Measurements from ENCODE around the gene PPP1R10.

Gene PPP1R10

DNA sequence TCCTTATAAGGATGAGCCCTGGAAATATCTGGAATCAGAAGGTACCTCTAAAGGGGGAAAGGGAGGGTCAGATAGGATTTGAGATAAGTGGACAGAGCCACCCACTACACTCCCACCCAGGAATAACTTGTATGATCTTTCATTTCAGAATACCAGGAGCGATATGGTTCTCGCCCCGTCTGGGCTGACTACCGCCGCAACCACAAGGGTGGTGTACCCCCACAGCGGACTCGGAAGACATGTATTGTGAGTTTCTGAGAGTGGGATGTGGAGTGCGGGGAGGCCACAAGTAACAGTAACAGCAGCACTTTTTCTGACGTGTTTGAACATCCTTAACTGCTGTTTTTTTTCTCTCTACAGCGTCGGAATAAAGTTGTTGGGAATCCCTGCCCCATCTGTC, 2.5 kb upstream of the PPP1R10 start:
- DNase-seq (ENCODE audit: low spot score) = no peak

DNA sequence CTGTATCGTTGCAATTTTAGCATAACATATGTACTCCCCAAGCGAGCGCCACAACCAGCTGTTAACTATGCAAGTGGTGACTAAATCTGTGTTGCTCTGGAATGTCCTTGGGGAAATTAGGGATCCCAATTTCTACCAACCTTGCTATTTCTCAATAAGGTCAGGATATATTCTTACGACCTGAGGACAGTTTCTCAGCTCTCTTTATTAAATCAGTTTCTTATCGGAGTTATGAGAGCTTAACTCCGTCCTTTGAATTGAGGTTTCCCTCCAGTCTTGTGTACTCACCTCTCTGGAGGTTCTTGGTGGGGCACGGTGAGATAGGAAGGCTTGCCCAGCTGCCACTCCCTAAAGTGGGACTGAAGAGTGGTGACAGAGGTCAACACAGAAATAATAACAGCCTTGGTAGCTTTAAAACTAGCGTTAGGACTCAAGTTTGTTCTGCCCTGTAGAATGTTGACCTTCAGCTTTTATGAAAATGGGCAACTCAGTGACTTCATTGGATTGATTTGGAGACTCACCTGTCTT, 1.3 kb upstream of the PPP1R10 start:
- DNase-seq (ENCODE audit: low spot score) = no peak

DNA sequence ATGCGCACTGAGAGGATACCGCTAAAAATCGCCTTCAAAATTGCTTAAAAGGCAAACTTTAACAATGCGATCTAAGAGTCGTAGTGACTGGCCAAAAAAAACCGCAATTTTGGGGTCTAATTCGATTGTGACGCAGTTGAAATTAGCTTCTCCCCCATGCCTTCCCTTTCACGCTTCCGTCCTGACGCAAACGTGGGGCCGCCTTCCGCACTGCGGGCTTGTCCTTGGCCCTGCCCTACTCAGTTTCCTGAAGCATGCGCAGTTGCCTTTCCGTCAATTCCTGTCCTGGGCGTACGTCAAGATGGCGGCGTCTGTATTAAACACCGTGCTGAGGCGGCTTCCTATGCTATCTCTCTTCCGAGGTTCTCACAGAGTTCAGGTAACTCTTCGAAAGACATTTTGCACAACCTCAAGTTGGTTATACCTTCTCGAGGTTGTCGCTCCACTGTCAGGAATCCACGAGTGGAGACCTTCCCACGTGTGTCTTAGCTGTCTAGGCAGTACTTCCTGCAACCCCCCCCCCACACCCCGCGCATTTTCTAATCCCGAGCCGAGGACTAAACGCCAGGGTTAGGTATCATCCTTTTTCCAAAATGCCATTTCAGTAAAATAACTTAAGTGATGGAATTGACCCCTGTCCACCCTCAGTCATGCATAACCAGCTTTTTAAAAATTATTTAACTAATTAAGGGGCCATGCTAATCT, 674 bp upstream of the PPP1R10 start, which contains the start of gene MRPS18B:
TSS of gene MRPS18B (plus strand) at position 276 of the 705 bp plus-strand sequence. CDS start at position 302, 26 bp downstream.
- peak; percentile 99 for DNase-seq (ENCODE audit: low spot score)

DNA sequence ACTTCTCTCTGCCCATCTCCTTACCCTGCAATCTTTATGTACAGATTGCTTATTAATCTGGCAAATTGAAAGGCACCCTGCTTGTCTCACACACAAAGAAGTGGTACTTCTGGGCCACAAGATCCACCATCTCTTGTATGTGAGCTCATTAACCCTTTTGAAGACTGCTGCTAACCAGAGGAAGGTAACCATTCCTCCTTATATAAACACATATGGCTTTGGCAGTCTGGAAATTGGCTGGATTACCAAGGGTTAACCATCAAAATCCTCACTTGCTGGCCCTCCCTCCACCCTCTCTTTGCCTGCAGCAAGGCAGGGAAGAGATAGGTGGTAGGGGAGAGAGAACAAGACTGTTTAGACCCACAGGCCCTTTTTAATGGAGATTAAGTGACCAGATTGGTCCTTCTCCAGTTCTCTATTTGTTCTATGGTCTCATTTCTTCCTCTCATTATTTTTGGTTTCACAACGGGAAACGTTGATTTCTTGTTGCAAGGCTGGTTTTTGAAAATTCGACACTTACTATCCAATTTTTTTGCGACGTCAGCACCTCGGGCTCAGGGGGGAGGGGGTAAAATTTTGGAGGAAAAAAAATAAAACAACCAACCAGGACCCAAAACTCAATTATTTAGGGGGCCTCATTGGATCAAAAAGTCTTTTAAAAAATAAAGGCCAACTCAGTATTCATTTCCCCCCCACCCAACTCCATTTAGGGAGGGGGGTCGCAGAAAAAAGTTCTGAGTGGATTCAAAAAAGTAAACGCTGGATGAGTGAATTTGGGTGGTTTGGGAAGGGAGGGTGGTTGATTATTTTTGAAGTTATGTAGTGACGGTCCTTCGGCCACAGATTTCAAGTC, 859 bp downstream of the PPP1R10 start:
- DNase-seq (ENCODE audit: low spot score) = no peak

DNA sequence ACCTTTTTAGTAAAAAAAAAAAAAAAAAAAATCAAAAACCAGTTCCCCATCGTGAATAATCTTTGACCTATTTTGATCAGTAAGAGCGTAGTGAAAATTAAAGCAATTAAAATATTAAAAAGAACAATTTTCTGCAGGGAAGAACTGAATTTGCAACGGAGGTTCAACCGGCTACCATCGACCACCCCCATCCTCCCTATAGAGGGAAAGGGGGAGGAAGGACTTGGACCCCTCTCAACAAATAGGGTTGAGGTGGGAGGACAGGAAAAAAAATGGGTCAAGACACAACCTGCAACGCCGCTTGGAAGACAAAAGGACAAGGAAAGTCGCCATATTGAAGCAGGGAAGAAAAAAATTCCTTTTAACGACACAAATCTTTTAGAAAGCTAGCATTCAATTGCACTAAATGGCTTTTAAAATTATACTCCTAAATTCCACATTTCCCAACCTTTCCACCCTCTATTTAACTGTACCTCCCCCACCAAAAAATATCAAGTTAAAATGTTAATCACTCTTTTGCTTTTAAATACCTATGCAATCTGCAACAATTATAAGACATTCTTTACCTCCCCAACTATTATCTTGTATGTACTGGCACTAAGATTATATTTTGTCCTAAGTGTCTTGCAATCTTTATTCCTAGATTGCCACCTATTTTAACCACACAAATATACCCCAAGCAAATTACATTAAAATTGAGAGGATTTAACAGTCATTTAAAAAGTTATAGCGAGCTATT, 1.7 kb downstream of the PPP1R10 start:
- no peak for DNase-seq (ENCODE audit: low spot score)

DNA sequence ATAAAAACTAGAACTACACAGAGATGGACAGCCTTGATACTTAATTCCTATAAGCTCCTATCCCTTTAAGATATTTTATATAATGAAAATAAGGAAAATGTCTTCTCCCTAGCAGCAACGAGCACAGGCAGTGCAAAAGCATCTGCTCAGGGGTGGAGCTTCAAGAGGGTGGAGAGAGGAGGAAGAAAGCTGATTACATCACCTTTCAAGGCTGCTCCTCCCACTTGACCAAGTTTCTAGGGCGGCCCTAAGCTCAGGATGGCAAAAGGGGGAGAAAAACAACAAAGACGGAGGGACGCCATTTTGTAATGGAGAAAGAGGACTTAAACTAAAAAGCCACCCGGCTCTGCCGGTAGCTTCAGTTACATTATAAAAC, 2.2 kb downstream of the PPP1R10 start:
- DNase-seq (ENCODE audit: low spot score) = peak; percentile 97

DNA sequence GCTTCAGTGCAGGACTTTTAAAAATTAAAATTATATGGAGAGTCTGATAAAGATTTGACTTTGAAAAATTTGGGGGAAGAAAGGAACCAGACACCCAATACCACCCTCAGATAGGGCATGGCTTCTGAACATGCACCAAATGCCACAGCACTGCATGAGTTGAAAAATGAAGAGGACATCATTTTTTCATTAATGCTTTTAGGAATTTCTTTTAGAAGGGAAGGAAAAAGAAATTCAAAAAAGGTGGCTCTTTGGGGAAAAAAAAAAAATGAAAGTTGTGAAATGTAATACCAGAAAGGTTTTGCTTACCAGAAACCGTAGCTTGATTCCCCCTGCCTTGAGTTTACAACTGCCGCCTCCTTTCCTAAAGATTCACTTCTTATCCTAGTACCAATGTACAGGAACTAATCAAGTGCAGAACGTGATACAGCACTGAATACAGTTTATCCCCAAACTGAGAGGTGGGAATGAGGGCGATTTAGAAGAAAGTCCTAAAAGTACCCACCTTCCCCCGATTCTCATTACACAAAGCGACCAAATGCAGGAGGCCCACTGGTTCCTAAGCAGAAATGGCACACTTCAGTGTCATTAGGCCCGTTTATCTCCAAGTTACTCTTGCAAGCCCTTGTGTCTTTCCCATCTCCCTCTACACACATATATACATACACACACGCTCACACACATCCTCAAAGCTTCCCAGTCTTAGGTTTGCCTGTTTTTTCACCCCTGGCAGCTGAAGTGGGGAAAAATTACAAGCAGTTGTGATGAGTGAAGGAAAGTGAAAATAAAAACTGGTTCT, 2.8 kb downstream of the PPP1R10 start:
- DNase-seq (ENCODE audit: low spot score) = no peak

DNA sequence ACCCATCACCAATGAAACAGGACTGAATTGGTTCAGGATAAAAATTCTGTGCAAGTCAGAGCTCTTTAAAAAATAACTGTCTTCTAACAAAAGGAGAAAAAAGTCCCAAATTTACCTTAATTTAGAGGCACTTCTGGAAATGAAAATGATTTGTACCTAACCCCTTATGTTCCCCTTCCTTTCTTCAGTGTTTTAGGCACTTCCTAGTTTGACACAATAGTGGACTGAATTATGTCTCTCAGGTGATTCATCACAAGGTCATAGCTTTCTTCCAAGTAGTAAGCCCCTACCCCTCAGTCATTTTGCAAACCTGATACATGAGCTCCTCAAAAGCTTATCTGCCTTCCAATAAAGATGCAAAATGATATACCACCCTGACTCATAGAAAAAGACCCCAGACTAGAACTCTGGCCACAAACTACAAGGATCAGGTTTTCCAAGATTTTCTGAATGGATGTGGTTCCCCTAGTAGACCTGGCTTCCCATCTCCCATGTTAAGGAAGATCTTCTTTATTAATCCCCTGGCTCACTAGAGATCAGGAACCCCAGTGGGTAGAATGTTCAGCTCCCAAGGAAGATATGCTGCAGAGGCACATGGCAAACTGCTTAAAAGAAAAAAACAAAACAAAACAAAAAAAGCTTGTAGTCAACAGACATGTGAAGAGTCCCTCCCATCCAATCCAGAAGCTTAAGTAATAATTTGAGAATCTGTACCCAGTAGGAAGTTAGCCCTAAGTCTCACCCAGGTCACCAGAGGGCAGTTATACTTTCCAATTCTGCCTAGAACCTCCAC, 3.6 kb downstream of the PPP1R10 start:
- no peak for DNase-seq (ENCODE audit: low spot score)

GRCh38 chr6:30612687-30613248, 4.3 kb downstream of the PPP1R10 start:
- no peak for DNase-seq (ENCODE audit: low spot score)

DNA sequence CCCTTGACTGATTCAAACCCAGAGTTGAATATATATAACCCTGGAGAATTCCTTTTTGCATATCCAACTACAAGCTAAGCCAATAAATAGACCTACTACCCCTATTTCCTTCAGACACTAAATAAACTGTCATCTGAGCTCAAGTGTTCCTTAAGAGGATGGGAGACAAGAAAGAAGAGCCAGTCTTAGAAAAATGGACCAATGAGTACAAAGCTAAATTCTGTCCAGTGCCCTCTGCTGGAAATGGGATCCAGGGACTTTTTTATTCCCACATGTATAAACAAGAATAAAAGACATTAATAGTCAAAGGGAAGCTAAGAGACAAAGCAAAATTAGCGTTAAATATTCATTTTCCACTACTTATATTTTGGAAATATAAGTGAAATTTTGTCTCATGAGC, 4.8 kb downstream of the PPP1R10 start:
- no peak for DNase-seq (ENCODE audit: low spot score)

- no peak for DNase-seq (ENCODE audit: low spot score)
Observed at GRCh38 chr6:30611856-30612194, 5.2 kb downstream of the PPP1R10 start.

GRCh38 chr6:30611150-30611855, 5.7 kb downstream of the PPP1R10 start:
- DNase-seq (ENCODE audit: low spot score) = no peak

DNA sequence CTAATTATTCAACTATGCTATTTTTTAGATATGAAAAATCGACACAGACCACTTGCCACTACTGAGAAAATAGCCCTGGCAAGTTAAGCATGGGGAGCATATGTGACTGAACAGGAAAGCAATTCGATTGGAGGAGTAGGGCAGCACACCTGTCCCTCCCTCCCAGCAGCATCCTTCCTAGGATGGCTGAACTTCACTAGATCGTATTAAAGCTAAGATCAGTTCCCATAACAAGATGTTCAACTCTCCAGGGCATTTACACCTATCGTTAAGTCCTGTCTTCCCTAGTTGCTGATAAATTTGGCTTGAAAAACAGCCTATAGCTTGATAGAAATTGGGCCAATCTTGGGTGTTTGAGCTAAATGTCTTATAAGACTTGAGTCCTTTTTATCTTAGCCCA, 7.0 kb downstream of the PPP1R10 start:
- DNase-seq (ENCODE audit: low spot score) = no peak

DNA sequence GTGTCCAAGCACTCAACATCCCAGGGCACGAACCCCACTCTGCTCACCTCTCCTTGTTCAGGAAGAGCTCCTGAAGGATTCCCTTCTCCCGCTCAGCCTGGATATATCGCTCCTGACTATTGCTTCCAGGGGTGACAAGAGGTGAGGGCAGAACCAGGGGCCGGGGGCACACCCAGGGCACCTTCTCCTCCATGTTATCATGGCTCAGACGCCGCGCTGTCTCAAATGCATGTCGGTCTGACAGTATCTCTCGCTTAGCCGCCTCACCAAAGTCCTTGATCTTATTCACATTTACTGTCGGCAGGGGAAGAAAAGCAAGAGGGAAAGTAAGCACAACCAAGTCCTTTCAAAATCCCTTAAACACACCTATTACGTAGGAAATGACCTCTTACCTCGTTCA, 13.1 kb downstream of the PPP1R10 start:
- DNase-seq (ENCODE audit: low spot score) = no peak

DNA sequence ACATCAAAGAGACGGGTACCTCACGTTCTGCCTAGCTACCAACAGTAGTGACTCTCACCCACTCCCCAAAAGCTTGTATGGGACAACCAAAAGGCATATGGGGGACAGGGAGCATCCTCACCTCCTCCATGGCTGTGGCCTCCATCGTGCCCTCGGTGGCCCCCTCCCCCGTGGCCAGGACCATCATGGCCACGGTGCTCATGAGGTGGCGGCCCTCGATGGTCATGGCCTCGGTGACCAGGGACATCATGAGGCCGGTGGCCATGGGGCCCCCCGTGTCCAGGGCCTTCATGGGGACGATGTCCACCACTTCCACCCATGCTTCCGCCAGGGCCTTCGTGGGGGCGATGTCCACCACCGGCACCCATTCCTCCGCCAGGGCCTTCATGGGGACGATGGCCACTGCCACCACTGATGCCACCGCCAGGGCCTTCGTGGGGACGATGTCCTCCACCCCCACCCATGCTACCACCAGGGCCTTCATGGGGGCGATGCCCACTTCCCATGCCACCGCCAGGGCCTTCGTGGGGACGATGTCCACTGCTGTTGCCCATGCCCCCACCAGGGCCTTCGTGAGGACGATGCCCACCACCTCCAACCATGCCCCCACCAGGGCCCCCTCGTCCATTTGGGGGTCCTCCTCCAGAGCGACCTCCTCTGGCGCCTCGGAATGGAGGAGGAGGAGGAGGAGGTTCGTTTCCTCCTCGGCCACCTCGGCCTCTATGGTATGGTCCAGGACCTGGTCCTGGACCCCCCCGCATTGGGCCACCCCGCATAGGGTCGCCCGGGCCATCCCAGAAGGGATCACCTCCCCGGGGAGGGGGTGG, 15.0 kb downstream of the PPP1R10 start:
- no peak for DNase-seq (ENCODE audit: low spot score)

DNA sequence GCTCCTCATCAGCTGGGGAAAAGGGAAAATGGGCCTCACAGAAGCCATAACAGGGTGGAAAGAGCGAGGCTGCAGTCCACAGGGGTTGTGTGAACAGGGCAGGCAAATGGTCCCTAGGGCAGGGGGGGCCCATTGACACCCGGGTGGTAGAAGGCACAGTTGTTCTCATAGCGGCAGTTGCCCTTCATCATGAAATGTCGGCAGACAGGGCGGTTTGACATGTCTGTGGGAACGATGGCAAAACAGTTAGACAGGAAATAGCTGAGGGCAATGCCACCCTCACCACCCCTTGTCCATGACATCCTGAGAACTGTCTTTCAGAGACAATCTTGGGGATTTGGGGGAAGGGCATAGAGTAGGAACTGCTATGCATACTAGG, 15.6 kb downstream of the PPP1R10 start:
- DNase-seq (ENCODE audit: low spot score) = no peak

DNA sequence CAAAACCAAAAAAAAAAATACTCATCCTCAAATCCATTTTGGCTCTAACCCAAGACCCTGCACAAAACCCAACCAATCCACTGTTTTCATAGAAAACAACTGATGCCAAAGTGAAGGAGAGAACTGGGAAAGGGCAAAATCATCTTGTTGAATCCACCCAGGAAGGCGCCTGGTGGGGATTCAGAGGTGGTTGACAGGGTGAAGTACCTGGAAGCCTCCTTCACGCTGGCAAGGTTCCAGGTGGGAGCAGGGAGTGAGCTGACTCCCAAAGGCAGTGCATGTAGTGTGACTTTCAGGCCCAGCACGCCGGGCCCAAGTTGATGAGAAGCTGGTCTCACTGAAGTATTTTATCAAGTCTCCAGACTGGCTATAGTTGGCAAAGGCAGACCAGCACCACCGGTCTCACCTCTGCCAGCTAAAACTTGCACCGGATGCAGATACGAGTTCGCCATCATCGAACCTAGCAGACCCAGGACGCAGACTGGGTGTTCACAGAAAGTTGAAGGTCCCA, 16.5 kb downstream of the PPP1R10 start:
- no peak for DNase-seq (ENCODE audit: low spot score)

DNA sequence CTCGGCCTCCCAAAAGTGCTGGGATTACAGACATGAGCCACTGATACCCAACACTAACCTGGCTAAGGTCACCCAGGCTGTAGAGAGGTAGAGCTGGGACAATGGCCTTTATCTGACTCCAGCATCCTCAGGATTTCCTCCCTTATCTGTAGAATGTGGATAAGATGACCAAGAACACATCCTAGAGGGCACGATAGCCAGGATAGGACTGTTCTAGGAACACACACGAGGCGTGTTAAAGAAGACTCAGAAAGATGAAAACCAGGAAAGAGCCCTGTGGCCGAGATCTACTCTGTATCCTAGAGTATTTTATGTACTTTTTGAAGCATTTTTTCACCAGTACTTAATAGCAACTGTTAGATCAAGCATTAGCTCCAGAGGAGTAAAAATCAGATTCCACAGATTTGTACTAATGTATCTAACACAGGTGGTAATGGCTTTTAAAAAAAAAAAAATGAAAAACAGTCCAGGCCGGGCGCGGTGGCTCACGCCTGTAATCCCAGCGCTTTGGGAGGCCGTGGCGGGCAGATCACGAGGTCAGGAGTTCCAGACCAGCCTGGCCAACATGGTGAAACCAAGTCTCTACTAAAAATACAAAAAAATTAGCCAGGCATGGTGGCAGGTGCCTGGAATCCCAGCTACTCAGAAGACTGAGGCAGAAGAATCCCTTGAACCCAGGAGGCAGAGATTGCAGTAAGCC, 17.3 kb downstream of the PPP1R10 start:
- DNase-seq (ENCODE audit: low spot score) = no peak

All from COLO829 (cell line).